Heart right ventricle (tissue), 16 donors: Measurements from ENCODE around the gene PODN. TPM values are rescaled to one million over a fixed set of nuclear protein-coding genes. Genes with fewer than 3 reads are reported as not detected.

Experiments
- ATAC-seq, 8 donors: fragments of 200-7000 bp; cut with Tn5 transposase; one replicate each; pipeline ENCODE4 v1.9.1; 2020; ENCODE audit warnings: mild to moderate bottlenecking in 8 of 8, moderate library complexity in 8 of 8, moderate number of reproducible peaks in 1 of 8
- DNase-seq, 2 donors: peaks; one replicate each; pipeline ENCODE4 v3.0.0-alpha.2; 2020
- H3K27ac ChIP-seq, 10 donors: fragments of 200-600 bp; sonication (generic) in 2 of 10; one replicate each; pipeline versions ENCODE4 v1.5.0 to v1.8.0; 2020 to 2022; ENCODE audit warnings: mild to moderate bottlenecking in 3 of 10
- H3K27me3 ChIP-seq, 7 donors: fragments of 200-600 bp; one replicate each; pipeline ENCODE4 v1.8.0; 2021 to 2022; ENCODE audit warnings: mild to moderate bottlenecking in 2 of 7
- H3K36me3 ChIP-seq, 9 donors: fragments of 200-600 bp; sonication (generic) in 1 of 9; one replicate each; pipeline versions ENCODE4 v1.5.0 to v1.8.0; 2020 to 2022; ENCODE audit warnings: mild to moderate bottlenecking in 2 of 9
- H3K4me1 ChIP-seq, 9 donors: fragments of 200-600 bp; sonication (generic) in 1 of 9; one replicate each; pipeline versions ENCODE4 v1.5.0 to v1.8.0; 2020 to 2022; ENCODE audit warnings: mild to moderate bottlenecking in 4 of 9
- H3K4me3 ChIP-seq, 10 donors: fragments of 200-600 bp; sonication (generic) in 2 of 10; one replicate each; pipeline versions ENCODE4 v1.5.0 to v1.8.0; 2020 to 2022; ENCODE audit warnings: mild to moderate bottlenecking in 7 of 10, moderate library complexity in 2 of 10
- H3K9me3 ChIP-seq, 11 donors: fragments of 200-600 bp in 10 of 11; sonication (generic) in 2 of 11; one replicate each; pipeline versions ENCODE4 v1.5.0 to v1.8.0; 2013 to 2022; ENCODE audit warnings: mild to moderate bottlenecking in 2 of 11, control low read depth in 1 of 11, moderate library complexity in 1 of 11
- WGBS, 2 donors: extraction: QIAGEN DNeasy Blood & Tissue Kit; methylation state at CpG; one replicate each; pipeline ENCODE4 v1.1.7; 2013; ENCODE audit warnings: inconsistent platforms in 1 of 2; 5-methylcytosine and 5-hydroxymethylcytosine counted together
- intact Hi-C, 10 donors: fragments of 100-400 bp; cut with DNase I; formaldehyde crosslinking; loops; one replicate each; pipeline versions ENCODE4 v1.11.1 to v1.14.2; 2022
- polyA plus RNA-seq, 2 donors: library from polyadenylated mRNA; stranded (reverse); fragments of 200-250 nt; gene quantifications; one replicate each; pipeline ENCODE4 v1.2.3, GENCODE V29; 2013
- total RNA-seq, 10 donors: library from RNA; stranded (reverse); fragmentation: NEBNext Ultra II Directional in 3 of 10; extraction: Animal tissue kit (Norgen Biotek cat#: 25700) in 3 of 10; gene quantifications; one replicate each; pipeline versions ENCODE4 v1.2.1 to v1.2.4, GENCODE V29; 2021 to 2023
- TF ChIP-seq, protein P1 (sequence below), 9 donors: fragments of 200-600 bp; sonication (generic) in 2 of 9; IDR thresholded peaks; one replicate each; pipeline versions ENCODE4 v1.5.0 to v1.8.0; 2021 to 2022; ENCODE audit warnings: antibody characterized with exemption in 9 of 9, mild to moderate bottlenecking in 5 of 9, moderate library complexity in 1 of 9
- donor health status: Arrhythmogenic right ventricular cardiomyopathy.
- donor health status: ischemic (EF 13 %, LVEDD 7.1; RV severe dilation, severe dysfunction).
- donor health status: healthy with polysubstance abuse.
- donor health status: DM: no; HTN: yes; CAD: no.
- donor health status: DM: no; HTN: no; CAD: no.
- donor health status: ischemic (EF 25% LVEDD 6.9; RV normal size, moderate dysfunction).
- donor health status: ischemic (EF 25% LVEDD 5.7; RV mildly dilated, moderate dysfunction).
- donor health status: healthy.
- donor health status: DM: yes; HTN: yes; CAD: no.
- donor health status: Ischemic cardiomyopathy.
- donor health status: ischemic (EF 35%, LVEDD 5.7; RV mildly dilated, moderate dysfunction).
- donor health status: nonischemic (EF 11% LVEDD 7.7; RV severe dilation, severe dysfunction).
- donor health status: DM: yes; HTN: yes; CAD: no.
- donor health status: PGD.
- donor health status: ischemic (EF 29% LVEDD 5.4; RV normal size, mild dysfunction).
- donor health status: nonischemic (EF 23%, LVEDD 6.1; RV moderate dilation, normal function).

Gene PODN
- total and polyA plus RNA-seq, 12 donors, result 11.2 to 27.4 (median 15.4) TPM

DNA sequence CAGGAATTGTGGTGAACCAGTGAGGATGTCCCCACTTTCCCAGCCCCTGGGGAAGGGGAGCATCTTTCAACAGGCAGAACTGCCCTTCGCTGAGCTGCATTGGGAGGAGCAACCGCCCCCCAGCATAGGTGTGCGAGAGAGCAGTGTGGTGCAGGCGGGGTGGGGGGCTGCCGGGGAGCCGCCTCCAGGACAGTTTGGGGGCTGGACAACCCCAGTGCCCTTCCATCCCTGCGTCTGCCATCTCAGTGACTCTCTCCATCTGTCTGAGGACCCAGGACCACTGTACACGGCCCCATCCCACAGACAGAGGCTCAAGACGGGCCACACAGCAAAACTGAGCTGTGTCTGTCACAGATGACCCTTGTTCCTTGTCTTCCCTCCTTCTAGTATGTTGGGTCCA is 14.2 kb downstream of the PODN start:
- H3K27ac ChIP-seq, result no peak overlapping the region
- H3K36me3 ChIP-seq, result peaks cover 0 to 32% (median 0%) of the 10 kb centered on the region in 9 donors
- H3K27me3 ChIP-seq, result no peaks in the 10 kb centered on the region
- 96% methylated on average over 9 of the region's 9 CpGs for WGBS, 2 donors
- peaks cover 0 to 23% (median 6%) of the 10 kb centered on the region in 9 donors for H3K4me1 ChIP-seq
- intact Hi-C loops, result no loop called here
- DNase-seq (peak in 1 of 2 donors; percentile 2), ATAC-seq (no peak)
- H3K4me3 ChIP-seq, result no peak overlapping the region
- TF ChIP-seq, protein P1, sequence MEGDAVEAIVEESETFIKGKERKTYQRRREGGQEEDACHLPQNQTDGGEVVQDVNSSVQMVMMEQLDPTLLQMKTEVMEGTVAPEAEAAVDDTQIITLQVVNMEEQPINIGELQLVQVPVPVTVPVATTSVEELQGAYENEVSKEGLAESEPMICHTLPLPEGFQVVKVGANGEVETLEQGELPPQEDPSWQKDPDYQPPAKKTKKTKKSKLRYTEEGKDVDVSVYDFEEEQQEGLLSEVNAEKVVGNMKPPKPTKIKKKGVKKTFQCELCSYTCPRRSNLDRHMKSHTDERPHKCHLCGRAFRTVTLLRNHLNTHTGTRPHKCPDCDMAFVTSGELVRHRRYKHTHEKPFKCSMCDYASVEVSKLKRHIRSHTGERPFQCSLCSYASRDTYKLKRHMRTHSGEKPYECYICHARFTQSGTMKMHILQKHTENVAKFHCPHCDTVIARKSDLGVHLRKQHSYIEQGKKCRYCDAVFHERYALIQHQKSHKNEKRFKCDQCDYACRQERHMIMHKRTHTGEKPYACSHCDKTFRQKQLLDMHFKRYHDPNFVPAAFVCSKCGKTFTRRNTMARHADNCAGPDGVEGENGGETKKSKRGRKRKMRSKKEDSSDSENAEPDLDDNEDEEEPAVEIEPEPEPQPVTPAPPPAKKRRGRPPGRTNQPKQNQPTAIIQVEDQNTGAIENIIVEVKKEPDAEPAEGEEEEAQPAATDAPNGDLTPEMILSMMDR (IDR thresholded peaks at IDR 0.05), result no peak
- no peaks in the 10 kb centered on the region for H3K9me3 ChIP-seq

- WGBS, 2 donors, result 91 to 92% methylated on average over 19 of the region's 19 CpGs
- ATAC-seq (no peak), DNase-seq (peak in 1 of 2 donors; percentile 9)
- Histone ChIP-seq H3K9me3 (no peaks in the 10 kb centered on the region), H3K27ac (no peak overlapping the region), H3K4me1 (peaks cover 0 to 23% (median 6%) of the 10 kb centered on the region in 9 donors), H3K4me3 (no peak overlapping the region), H3K36me3 (peaks cover 0 to 38% (median 0%) of the 10 kb centered on the region in 9 donors), H3K27me3 (no peaks in the 10 kb centered on the region)
- intact Hi-C loops, result no loop called here
- TF ChIP-seq, protein P1 (IDR thresholded peaks at IDR 0.05), result no peak
Observed at GRCh38 chr1:53076721-53077598, 14.9 kb downstream of the PODN start.

GRCh38 chr1:53077599-53077965 is 15.6 kb downstream of the PODN start:
- H3K9me3 ChIP-seq, result no peaks in the 10 kb centered on the region
- intact Hi-C loops, result no loop called here
- H3K27ac ChIP-seq, result no peak overlapping the region
- H3K4me1 ChIP-seq, result peaks cover 0 to 23% (median 6%) of the 10 kb centered on the region in 9 donors
- TF ChIP-seq, protein P1 (IDR thresholded peaks at IDR 0.05), result no peak
- peaks cover 0 to 44% (median 0%) of the 10 kb centered on the region in 9 donors for H3K36me3 ChIP-seq
- H3K27me3 ChIP-seq, result no peaks in the 10 kb centered on the region
- no peak for ATAC-seq
- no peak overlapping the region for H3K4me3 ChIP-seq
- WGBS, 2 donors, result 93 to 95% methylated on average over 13 of the region's 13 CpGs
- peak in 1 of 2 donors; percentile 3 for DNase-seq

- H3K36me3 ChIP-seq, result peaks cover 0 to 53% (median 0%) of the 10 kb centered on the region in 9 donors
- H3K4me3 ChIP-seq, result no peak overlapping the region
- ATAC-seq (no peak), DNase-seq (peak in 1 of 2 donors; percentile 4)
- TF ChIP-seq, protein P1 (IDR thresholded peaks at IDR 0.05), result no peak
- no peak overlapping the region for H3K27ac ChIP-seq
- H3K27me3 ChIP-seq, result no peaks in the 10 kb centered on the region
- 95% methylated on average over 46 of the region's 46 CpGs for WGBS, 2 donors
- intact Hi-C loops, result no loop called here
- no peaks in the 10 kb centered on the region for H3K9me3 ChIP-seq
- peaks cover 0 to 19% (median 6%) of the 10 kb centered on the region in 9 donors for H3K4me1 ChIP-seq
Observed at GRCh38 chr1:53078333-53079101, 16.5 kb downstream of the PODN start.
